ENCODE data around the gene BTBD19.

DNA sequence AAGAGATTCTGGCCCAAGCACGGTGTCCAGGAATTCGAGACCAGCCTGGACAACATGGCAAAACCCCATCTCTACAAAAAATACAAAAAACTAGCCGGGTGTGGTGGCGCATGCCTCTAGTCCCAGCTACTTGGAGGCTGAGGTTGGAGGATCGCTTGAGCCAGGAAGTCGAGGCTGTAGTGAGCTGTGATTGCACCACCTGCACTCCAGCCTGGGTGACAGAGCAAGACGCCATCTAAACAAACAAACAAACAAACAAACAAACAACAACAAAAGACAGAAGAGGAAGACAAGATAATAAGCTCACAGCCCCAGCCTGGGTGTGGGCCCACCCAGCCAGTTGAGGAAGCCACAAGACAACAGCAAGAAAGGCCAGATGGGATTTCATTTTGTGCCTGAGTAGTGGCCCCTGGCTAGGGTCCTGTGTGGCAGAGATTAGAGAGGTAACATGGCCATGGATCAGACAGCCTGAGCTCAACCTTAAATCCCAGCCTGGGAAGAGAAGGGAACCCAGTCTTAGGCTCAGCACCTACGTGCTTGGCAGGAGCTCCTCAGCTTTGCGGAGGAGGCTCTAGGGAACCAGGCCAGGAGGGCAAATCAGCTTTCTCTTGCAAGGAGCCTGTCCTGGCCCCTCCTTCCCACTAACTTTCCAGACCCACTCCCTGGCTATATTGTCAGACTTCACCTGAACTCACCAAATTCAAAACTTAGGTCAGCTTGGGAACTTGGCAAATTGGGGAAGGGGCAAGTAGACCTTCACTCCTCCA is 15.4 kb upstream of the BTBD19 start:
- TF ChIP-seq SIX5 (IDR thresholded peaks at IDR 0.05; ENCODE audit: low read depth, low read length) = no peak
- no peak for TF ChIP-seq POLR2A (IDR thresholded peaks at IDR 0.05; ENCODE audit: control extremely low read depth in 1 of 2, low read depth in 2 of 2, low read length in 2 of 2)
- TF ChIP-seq EGR1 (IDR thresholded peaks at IDR 0.05; ENCODE audit: borderline replicate concordance, low read depth, low read length) = no peak
- TF ChIP-seq, protein P1, sequence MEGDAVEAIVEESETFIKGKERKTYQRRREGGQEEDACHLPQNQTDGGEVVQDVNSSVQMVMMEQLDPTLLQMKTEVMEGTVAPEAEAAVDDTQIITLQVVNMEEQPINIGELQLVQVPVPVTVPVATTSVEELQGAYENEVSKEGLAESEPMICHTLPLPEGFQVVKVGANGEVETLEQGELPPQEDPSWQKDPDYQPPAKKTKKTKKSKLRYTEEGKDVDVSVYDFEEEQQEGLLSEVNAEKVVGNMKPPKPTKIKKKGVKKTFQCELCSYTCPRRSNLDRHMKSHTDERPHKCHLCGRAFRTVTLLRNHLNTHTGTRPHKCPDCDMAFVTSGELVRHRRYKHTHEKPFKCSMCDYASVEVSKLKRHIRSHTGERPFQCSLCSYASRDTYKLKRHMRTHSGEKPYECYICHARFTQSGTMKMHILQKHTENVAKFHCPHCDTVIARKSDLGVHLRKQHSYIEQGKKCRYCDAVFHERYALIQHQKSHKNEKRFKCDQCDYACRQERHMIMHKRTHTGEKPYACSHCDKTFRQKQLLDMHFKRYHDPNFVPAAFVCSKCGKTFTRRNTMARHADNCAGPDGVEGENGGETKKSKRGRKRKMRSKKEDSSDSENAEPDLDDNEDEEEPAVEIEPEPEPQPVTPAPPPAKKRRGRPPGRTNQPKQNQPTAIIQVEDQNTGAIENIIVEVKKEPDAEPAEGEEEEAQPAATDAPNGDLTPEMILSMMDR (IDR thresholded peaks at IDR 0.05; ENCODE audit: control extremely low read depth in 1 of 3, insufficient read depth in 1 of 3, low read depth in 1 of 3, low read length in 3 of 3) = no peak
- TF ChIP-seq EZH2 (IDR thresholded peaks at IDR 0.05; ENCODE audit: low read depth, low read length, severe bottlenecking) = no peak
- no peak for TF ChIP-seq HDAC2 (IDR thresholded peaks at IDR 0.05; ENCODE audit: borderline replicate concordance in 1 of 2, low read depth in 2 of 2, low read length in 2 of 2)
- no peak for TF ChIP-seq SIN3A (conservative IDR thresholded peaks at IDR 0.05 in 1 of 2, IDR thresholded peaks at IDR 0.05 in 1 of 2; ENCODE audit: low read depth in 1 of 2, low read length in 2 of 2)
- TF ChIP-seq, protein P2, sequence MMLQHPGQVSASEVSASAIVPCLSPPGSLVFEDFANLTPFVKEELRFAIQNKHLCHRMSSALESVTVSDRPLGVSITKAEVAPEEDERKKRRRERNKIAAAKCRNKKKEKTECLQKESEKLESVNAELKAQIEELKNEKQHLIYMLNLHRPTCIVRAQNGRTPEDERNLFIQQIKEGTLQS (IDR thresholded peaks at IDR 0.05; ENCODE audit: insufficient read depth, low read depth, low read length) = no peak
- TF ChIP-seq MAX (IDR thresholded peaks at IDR 0.05) = no peak
- TF ChIP-seq SP1 (IDR thresholded peaks at IDR 0.05; ENCODE audit: low read depth, low read length) = no peak
- no peak for TF ChIP-seq SUZ12 (IDR thresholded peaks at IDR 0.05; ENCODE audit: low read length)

Measured in H1 (cell line).